Lung (tissue), 12 donors: ENCODE results near the gene TTC13. TPM values are rescaled to one million over a fixed set of nuclear protein-coding genes. Genes with fewer than 3 reads are reported as not detected.

Source experiments
- ATAC-seq: fragments of 200-7000 bp; cut with Tn5 transposase; one replicate; pipeline ENCODE4 v1.9.1; 2020; ENCODE audit warnings: moderate number of reproducible peaks; ENCODE audit not compliant: insufficient read depth, low FRiP score
- DNase-seq, 3 donors: peaks; one replicate each; pipeline ENCODE4 v3.0.0-alpha.2; 2013 to 2017
- H3K27ac ChIP-seq, 2 donors: one replicate each; pipeline ENCODE4 v1.5.1; 2013; ENCODE audit warnings: mild to moderate bottlenecking in 2 of 2, moderate library complexity in 2 of 2, control low read depth in 1 of 2, inconsistent platforms in 1 of 2, low read depth in 1 of 2, low read length in 1 of 2
- H3K27me3 ChIP-seq, 3 donors: one replicate each; pipeline ENCODE4 v1.5.1; 2013; ENCODE audit warnings: low read length in 2 of 3; ENCODE audit not compliant: control insufficient read depth in 3 of 3, insufficient read depth in 3 of 3
- H3K36me3 ChIP-seq, 4 donors: one replicate each; pipeline ENCODE4 v1.5.1; 2013; ENCODE audit warnings: low read length in 4 of 4, mild to moderate bottlenecking in 1 of 4, moderate library complexity in 1 of 4; ENCODE audit not compliant: control insufficient read depth in 4 of 4, insufficient read depth in 4 of 4
- H3K4me1 ChIP-seq, 5 donors: one replicate each; pipeline ENCODE4 v1.5.1; 2013; ENCODE audit warnings: low read length in 5 of 5, mild to moderate bottlenecking in 2 of 5, moderate library complexity in 1 of 5; ENCODE audit not compliant: control insufficient read depth in 5 of 5, insufficient read depth in 5 of 5
- H3K4me3 ChIP-seq: one replicate; pipeline ENCODE4 v1.5.1; 2013; ENCODE audit warnings: mild to moderate bottlenecking, control low read depth, moderate library complexity
- H3K9ac ChIP-seq, 2 donors: one replicate each; pipeline ENCODE4 v1.5.1; 2013; ENCODE audit warnings: low read length in 2 of 2, control low read depth in 1 of 2; ENCODE audit not compliant: insufficient read depth in 1 of 2
- H3K9me3 ChIP-seq, 4 donors: one replicate each; pipeline ENCODE4 v1.5.1; 2013; ENCODE audit warnings: low read length in 3 of 4, mild to moderate bottlenecking in 1 of 4, moderate library complexity in 1 of 4; ENCODE audit not compliant: control insufficient read depth in 4 of 4, insufficient read depth in 3 of 4
- CTCF ChIP-seq: IDR thresholded peaks from 2 replicates; pipeline ENCODE4 v1.5.1; 2012; ENCODE audit warnings: mild to moderate bottlenecking; ENCODE audit errors: control extremely low read depth, extremely low read depth
- WGBS, 2 donors: extraction: QIAGEN DNeasy Blood & Tissue Kit; methylation state at CpG; one replicate each; pipeline ENCODE4 v1.1.7; 2013; 5-methylcytosine and 5-hydroxymethylcytosine counted together
- polyA plus RNA-seq, 2 donors: library from polyadenylated mRNA; stranded (reverse); fragments of 200-250 nt; gene quantifications; one replicate each; pipeline ENCODE4 v1.2.1, GENCODE V29; 2013
- total RNA-seq, 2 donors: library from RNA; depleted of rRNA in 1 of 2; stranded (reverse); fragments of >200 nt in 1 of 2; gene quantifications; one replicate each; pipeline ENCODE4 v1.2.1, GENCODE V29; 2014 to 2021
- donor health status: control.
- donor health status: control.
- donor health status: Bipolar disorder and iron deficiency.
- donor health status: healthy.
- donor health status: DM: yes; HTN: yes; CAD: no.

Gene TTC13
- total and polyA plus RNA-seq, 4 donors, result 7.9 to 24.5 (median 17.4) TPM

GRCh38 chr1:230860617-230861384 is 117.9 kb downstream of the TTC13 start:
- peaks cover 34 to 67% (median 37%) of the 10 kb centered on the region in 5 donors for H3K4me1 ChIP-seq
- 72 to 77% methylated on average over 9 of the region's 9 CpGs for WGBS, 2 donors
- H3K9ac ChIP-seq, result no peak overlapping the region
- peak in 1 of 3 donors; percentile 25 for DNase-seq
- H3K9me3 ChIP-seq, result no peaks in the 10 kb centered on the region
- H3K4me3 ChIP-seq, result no peak overlapping the region
- ATAC-seq, result no peak
- TF ChIP-seq CTCF, result no peak
- no peaks in the 10 kb centered on the region for H3K27me3 ChIP-seq
- H3K27ac ChIP-seq, result peak overlapping the region in 1 of 2 donors; percentile 77
- H3K36me3 ChIP-seq, result no peaks in the 10 kb centered on the region

GRCh38 chr1:230858918-230859729 is 119.5 kb downstream of the TTC13 start:
- Histone ChIP-seq H3K27me3 (no peaks in the 10 kb centered on the region), H3K4me1 (peaks cover 27 to 52% (median 38%) of the 10 kb centered on the region in 5 donors), H3K9ac (no peak overlapping the region), H3K4me3 (no peak overlapping the region), H3K9me3 (no peaks in the 10 kb centered on the region), H3K27ac (peak overlapping the region; percentile 32 to 38), H3K36me3 (peaks cover 0 to 6% (median 2%) of the 10 kb centered on the region in 4 donors)
- no peak for ATAC-seq
- WGBS, 2 donors, result 69 to 84% methylated on average over 12 of the region's 12 CpGs
- no peak for TF ChIP-seq CTCF
- DNase-seq, result peak; percentile 74 to 87 (median 85)

GRCh38 chr1:230858236-230858820 is 120.3 kb downstream of the TTC13 start:
- no peak overlapping the region for H3K4me3 ChIP-seq
- no peaks in the 10 kb centered on the region for H3K9me3 ChIP-seq
- H3K4me1 ChIP-seq, result peaks cover 23 to 45% (median 34%) of the 10 kb centered on the region in 5 donors
- H3K36me3 ChIP-seq, result peaks cover 4 to 10% (median 7%) of the 10 kb centered on the region in 4 donors
- H3K27ac ChIP-seq, result peak overlapping the region in 1 of 2 donors; percentile 3
- whole genome bisulfite sequencing, 2 donors, result 76 to 88% methylated on average over 7 of the region's 7 CpGs
- H3K27me3 ChIP-seq, result no peaks in the 10 kb centered on the region
- no peak for TF ChIP-seq CTCF
- no peak for DNase-seq
- ATAC-seq, result no peak
- H3K9ac ChIP-seq, result no peak overlapping the region
